Measurements from ENCODE around the gene AMDHD2.
"Not testable (repeated sequence)": the region's sequence is repeated elsewhere in the genome, so short reads cannot be mapped to it uniquely, and the experiment has no call there.

Gene AMDHD2

DNA sequence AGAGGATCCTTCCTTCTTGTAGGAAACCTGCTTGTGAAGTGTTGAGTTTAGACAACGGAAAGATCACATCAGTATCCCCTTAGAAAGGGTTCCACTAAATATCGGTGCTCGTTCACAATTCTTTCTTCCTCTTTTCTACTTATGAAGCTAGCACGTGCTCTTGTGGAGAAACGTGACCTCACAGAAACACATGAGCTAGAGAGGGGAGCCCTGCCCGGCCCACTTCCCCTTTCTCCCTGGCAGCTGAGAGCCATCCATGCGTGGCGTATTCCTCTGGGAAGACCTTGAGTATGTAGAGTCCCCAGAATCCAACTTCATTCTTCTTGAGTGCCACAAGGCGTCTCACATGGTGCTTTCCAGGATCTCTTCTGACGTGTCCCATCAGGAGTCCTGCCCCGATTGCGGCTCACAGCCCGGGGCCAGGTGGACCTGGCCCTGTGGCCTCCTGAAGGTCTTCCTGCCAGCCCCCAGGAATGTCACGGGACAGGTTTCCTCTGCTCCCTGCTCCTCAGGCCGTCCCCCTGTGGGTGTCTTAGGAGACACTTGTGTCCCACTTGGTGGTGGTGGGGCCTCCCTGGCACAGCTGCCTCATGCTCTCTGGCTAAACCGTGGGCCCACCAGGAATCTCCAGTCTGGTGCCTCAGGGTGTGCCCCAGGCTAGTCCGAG lies 40.1 kb downstream of the AMDHD2 start:
- H3K27me3 ChIP-seq (ENCODE audit: control insufficient read depth, insufficient read depth, low read length); H3K36me3 ChIP-seq (ENCODE audit: control insufficient read depth, low read depth, low read length); H3K27ac ChIP-seq (ENCODE audit: low read length); H3K4me3 ChIP-seq (ENCODE audit: low read length); H3K9me3 ChIP-seq (ENCODE audit: control insufficient read depth, low read depth, low read length); H3K4me1 ChIP-seq (ENCODE audit: control insufficient read depth, low read depth, low read length); H3K9ac ChIP-seq (ENCODE audit: low read length): not testable (repeated sequence)

DNA sequence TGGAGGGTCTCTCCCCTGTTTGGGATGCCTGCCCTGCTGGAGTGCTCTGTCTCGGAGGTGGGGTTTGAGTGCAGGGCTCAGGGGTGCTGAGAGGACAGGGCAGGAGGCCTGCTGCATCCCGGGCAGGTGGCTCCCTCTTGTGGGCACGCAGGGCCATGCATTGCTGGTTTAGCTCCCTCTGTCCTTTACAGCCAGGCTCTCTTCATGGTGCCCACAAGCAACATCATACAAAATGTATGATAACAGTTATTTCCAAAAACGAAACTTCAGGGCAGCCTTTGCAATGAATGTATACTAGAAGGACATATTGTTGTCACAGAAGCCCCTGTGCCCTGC lies 40.6 kb downstream of the AMDHD2 start:
- H3K27me3 ChIP-seq (ENCODE audit: control insufficient read depth, insufficient read depth, low read length); H3K4me1 ChIP-seq (ENCODE audit: control insufficient read depth, low read depth, low read length); H3K36me3 ChIP-seq (ENCODE audit: control insufficient read depth, low read depth, low read length); H3K4me3 ChIP-seq (ENCODE audit: low read length); H3K27ac ChIP-seq (ENCODE audit: low read length); H3K9ac ChIP-seq (ENCODE audit: low read length); H3K9me3 ChIP-seq (ENCODE audit: control insufficient read depth, low read depth, low read length): not testable (repeated sequence)

DNA sequence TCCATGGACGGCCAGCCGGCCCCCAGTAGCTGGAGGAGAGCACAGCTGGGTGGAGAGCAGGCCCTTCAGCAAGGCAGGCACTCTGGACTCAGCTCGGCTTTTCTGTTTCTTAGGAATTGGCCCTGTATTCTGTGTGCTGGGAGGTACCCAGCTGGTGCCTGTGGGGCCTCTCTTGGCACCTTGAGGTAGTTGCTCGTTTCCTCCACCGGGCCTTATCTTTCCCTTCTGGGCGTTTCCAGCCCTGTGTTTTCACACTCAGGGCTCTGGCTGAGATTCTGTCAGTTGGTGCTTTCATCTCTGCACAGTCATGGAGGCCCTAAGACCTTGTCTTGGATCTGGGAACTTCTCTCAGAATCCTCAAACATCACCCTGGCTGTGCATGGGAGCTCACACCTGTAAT lies 47.3 kb downstream of the AMDHD2 start:
- not testable (repeated sequence) for H3K4me3 ChIP-seq (ENCODE audit: low read length); H3K27me3 ChIP-seq (ENCODE audit: control insufficient read depth, insufficient read depth, low read length); H3K36me3 ChIP-seq (ENCODE audit: control insufficient read depth, low read depth, low read length); H3K9me3 ChIP-seq (ENCODE audit: control insufficient read depth, low read depth, low read length); H3K27ac ChIP-seq (ENCODE audit: low read length); H3K9ac ChIP-seq (ENCODE audit: low read length); H3K4me1 ChIP-seq (ENCODE audit: control insufficient read depth, low read depth, low read length)

DNA sequence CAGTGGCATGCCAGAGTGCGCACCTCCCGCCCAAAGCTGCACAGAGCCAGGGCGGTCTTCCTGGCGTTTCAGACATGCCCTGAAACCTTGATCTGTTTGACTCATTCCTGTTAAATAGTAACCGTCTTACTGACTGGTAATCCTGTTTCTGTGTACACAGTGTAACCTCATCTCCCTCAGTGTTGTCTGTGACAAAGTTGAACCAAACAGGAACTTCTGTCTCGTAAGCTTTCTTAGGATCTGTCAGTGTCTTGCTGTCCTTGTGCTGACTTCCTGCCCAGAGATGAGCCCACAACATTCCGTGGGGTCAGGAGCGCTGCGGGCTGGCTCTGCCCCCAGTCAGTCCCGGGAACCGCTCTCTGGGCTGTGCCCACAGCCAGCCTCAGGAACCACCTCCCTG lies 48.4 kb downstream of the AMDHD2 start:
- not testable (repeated sequence) for H3K4me1 ChIP-seq (ENCODE audit: control insufficient read depth, low read depth, low read length); H3K4me3 ChIP-seq (ENCODE audit: low read length); H3K9ac ChIP-seq (ENCODE audit: low read length); H3K36me3 ChIP-seq (ENCODE audit: control insufficient read depth, low read depth, low read length); H3K27ac ChIP-seq (ENCODE audit: low read length); H3K9me3 ChIP-seq (ENCODE audit: control insufficient read depth, low read depth, low read length); H3K27me3 ChIP-seq (ENCODE audit: control insufficient read depth, insufficient read depth, low read length)

DNA sequence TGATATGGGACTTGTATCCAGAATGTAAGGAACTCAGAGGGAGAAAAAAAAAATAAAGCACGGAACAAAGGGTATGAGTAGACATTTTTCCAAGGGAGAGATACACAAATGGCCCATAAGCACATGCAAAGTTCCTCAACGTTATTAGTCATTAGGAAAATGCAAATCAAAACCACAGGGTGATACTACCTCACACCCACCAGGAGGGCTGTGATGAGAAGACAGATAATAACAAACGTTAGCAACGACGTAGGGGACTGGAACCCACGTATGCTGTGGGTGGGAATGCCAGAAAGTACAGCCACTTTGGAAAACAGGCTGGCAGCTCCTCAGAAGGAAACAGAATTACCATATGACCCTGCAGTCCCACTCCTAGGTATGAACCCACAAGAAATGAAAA lies 52.5 kb downstream of the AMDHD2 start:
- not testable (repeated sequence) for H3K27ac ChIP-seq (ENCODE audit: low read length); H3K4me1 ChIP-seq (ENCODE audit: control insufficient read depth, low read depth, low read length); H3K9me3 ChIP-seq (ENCODE audit: control insufficient read depth, low read depth, low read length); H3K4me3 ChIP-seq (ENCODE audit: low read length); H3K27me3 ChIP-seq (ENCODE audit: control insufficient read depth, insufficient read depth, low read length); H3K36me3 ChIP-seq (ENCODE audit: control insufficient read depth, low read depth, low read length); H3K9ac ChIP-seq (ENCODE audit: low read length)

DNA sequence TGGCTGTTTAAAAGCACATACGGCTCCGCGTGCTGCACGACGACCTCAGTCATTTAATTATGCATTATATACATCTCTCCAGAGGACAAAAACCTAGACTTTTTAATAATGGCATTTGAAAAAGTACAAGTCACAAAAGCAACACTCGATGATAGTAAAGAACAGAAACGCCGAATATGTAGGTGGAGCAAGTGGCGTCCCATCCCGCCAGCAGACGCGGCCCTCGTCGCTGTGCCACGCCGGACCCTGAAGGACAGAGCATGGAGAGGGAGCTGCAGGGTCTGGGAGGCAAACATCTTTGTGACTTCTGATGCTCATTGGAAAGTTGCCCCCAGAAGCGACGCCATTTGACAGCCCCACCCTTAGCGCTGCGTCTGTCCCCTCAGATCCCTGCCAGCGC lies 55.7 kb downstream of the AMDHD2 start:
- not testable (repeated sequence) for H3K36me3 ChIP-seq (ENCODE audit: control insufficient read depth, low read depth, low read length); H3K9me3 ChIP-seq (ENCODE audit: control insufficient read depth, low read depth, low read length); H3K27ac ChIP-seq (ENCODE audit: low read length); H3K27me3 ChIP-seq (ENCODE audit: control insufficient read depth, insufficient read depth, low read length); H3K4me3 ChIP-seq (ENCODE audit: low read length); H3K4me1 ChIP-seq (ENCODE audit: control insufficient read depth, low read depth, low read length); H3K9ac ChIP-seq (ENCODE audit: low read length)

DNA sequence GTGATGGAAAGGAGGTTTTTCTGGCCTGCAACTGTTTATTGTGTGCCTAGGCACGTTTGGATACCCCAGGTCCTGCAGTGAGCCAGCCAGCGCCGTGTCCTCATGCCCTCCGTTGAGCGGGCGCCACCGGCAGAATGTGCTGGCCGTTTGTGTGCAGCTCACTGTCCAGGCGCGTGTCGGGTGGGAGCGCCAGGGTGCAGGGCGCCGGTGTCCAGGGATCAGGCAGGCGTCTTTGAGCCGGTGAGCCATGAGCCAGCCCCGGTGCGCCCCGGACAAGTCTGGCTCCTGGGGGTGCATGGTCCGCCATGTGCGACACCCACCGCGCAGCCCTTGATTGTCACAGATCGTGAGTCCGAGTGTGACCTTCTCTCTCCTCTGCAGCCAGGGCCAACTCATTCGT lies 56.9 kb downstream of the AMDHD2 start:
- not testable (repeated sequence) for H3K4me3 ChIP-seq (ENCODE audit: low read length); H3K4me1 ChIP-seq (ENCODE audit: control insufficient read depth, low read depth, low read length); H3K9ac ChIP-seq (ENCODE audit: low read length); H3K27me3 ChIP-seq (ENCODE audit: control insufficient read depth, insufficient read depth, low read length); H3K27ac ChIP-seq (ENCODE audit: low read length); H3K9me3 ChIP-seq (ENCODE audit: control insufficient read depth, low read depth, low read length); H3K36me3 ChIP-seq (ENCODE audit: control insufficient read depth, low read depth, low read length)

DNA sequence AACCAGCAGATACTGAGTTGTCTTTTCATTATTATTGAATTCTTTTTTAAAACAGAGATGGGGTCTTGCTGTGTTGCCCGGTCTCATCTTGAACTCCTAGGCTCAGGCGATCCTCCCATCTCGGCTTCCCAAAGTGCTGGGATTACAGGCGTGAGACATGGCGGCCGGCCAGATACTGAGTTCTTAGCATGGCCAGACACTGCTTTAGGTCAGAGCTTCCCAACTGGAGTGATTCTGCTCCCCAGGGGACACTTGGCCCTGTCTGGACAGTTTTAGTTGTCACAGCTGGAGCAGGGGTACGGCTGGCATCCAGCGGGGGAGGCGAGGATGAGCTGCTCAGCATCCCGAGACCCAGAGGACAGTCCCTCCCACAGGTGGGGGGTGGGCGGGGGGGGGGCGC lies 58.7 kb downstream of the AMDHD2 start:
- not testable (repeated sequence) for H3K9ac ChIP-seq (ENCODE audit: low read length); H3K27me3 ChIP-seq (ENCODE audit: control insufficient read depth, insufficient read depth, low read length); H3K36me3 ChIP-seq (ENCODE audit: control insufficient read depth, low read depth, low read length); H3K9me3 ChIP-seq (ENCODE audit: control insufficient read depth, low read depth, low read length); H3K4me3 ChIP-seq (ENCODE audit: low read length); H3K4me1 ChIP-seq (ENCODE audit: control insufficient read depth, low read depth, low read length); H3K27ac ChIP-seq (ENCODE audit: low read length)

DNA sequence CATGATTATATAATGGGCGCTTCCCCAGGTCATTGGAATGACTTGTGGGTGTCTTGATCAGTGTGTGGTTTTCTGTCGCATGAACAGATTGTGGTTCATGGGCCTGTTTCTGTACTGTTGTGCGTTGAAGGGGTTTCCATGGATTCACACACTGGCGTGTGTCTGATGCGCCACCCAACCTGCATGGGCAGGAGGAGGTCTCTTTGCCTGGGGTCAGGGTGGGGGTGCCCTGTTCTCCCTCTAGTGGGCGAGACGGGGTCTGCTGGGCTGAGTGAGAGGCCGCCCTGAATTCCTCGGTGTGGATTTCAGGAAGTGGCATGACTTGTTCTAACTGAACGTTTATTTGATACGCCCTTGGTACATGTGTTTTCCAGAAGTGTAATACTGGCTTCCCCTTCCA lies 60.0 kb downstream of the AMDHD2 start:
- H3K9ac ChIP-seq (ENCODE audit: low read length); H3K36me3 ChIP-seq (ENCODE audit: control insufficient read depth, low read depth, low read length); H3K27me3 ChIP-seq (ENCODE audit: control insufficient read depth, insufficient read depth, low read length); H3K4me3 ChIP-seq (ENCODE audit: low read length); H3K9me3 ChIP-seq (ENCODE audit: control insufficient read depth, low read depth, low read length); H3K27ac ChIP-seq (ENCODE audit: low read length); H3K4me1 ChIP-seq (ENCODE audit: control insufficient read depth, low read depth, low read length): not testable (repeated sequence)

DNA sequence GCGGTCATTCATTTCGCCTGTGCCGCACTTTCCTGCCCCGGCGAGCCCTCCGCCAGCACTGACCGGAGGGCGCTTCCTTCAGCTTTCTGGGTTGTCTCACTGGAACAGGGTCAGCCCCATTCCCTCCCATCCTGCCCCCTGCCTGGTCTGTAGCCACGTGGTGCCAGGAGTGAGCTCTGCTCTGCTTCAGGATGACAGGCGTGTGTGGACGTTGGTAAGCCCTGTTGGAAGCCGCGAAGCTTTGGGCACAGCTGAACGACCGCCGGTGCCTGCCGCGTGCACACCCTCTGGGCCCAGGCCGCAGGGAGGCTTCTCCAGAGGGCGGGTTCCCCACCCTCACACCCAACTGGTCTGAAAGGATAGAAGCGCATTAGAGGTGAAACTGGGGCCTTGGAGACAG lies 60.6 kb downstream of the AMDHD2 start:
- H3K4me1 ChIP-seq (ENCODE audit: control insufficient read depth, low read depth, low read length); H3K9me3 ChIP-seq (ENCODE audit: control insufficient read depth, low read depth, low read length); H3K4me3 ChIP-seq (ENCODE audit: low read length); H3K36me3 ChIP-seq (ENCODE audit: control insufficient read depth, low read depth, low read length); H3K27ac ChIP-seq (ENCODE audit: low read length); H3K9ac ChIP-seq (ENCODE audit: low read length); H3K27me3 ChIP-seq (ENCODE audit: control insufficient read depth, insufficient read depth, low read length): not testable (repeated sequence)

Measured in iPS-18a (cell line).